HG02885 (cell line): ENCODE measurements around the gene CFAP119.
A peak's percentile ranks its signal among the peaks of the same experiment; 100 is the strongest.

Source experiments
- ATAC-seq: cut with Tn5 transposase; IDR thresholded peaks from one replicate; pipeline ENCODE4 v1.9.1; 2021; ENCODE audit warnings: mild to moderate bottlenecking; ENCODE audit not compliant: unreplicated experiment, poor library complexity

The CFAP119 gene

GRCh38 chr16:30762991-30763725 lies 1.3 kb upstream of the CFAP119 start:
- no peak for ATAC-seq

DNA sequence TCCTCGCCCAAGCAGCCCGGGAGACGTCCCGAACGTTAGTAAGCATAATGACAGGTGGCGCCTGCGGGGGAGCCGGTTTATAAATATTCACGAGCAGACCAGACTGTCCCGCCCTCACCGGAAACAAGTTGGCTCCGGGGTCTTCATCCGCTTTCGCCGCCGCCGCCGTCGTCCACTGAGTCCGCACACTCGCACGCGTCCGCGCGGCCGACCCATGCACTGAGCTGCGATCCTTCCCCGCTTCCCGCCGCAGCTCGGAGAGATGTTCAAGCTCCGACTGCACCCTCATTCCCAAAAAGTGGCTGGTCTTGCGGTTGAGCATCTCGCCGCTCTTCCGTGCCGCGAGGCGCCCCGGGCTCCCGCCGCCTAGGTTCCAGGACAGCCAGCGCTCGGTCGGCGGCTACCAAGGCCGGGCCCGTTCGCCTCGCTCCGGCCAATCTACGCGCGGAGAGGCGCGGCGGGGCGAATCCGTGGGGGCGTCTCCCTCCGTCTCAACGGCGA lies 385 bp downstream of the CFAP119 start:
- ATAC-seq: peak; percentile 31

GRCh38 chr16:30760577-30761426 lies 1.1 kb downstream of the CFAP119 start:
- no peak for ATAC-seq

GRCh38 chr16:30760001-30760559 lies 1.8 kb downstream of the CFAP119 start:
- no peak for ATAC-seq

- ATAC-seq: no peak
Measured at GRCh38 chr16:30758988-30759491, 2.8 kb downstream of the CFAP119 start.

- ATAC-seq: no peak
Measured at GRCh38 chr16:30757316-30757715, 4.5 kb downstream of the CFAP119 start.

- ATAC-seq: no peak
Measured at GRCh38 chr16:30756781-30757100, 5.1 kb downstream of the CFAP119 start.

DNA sequence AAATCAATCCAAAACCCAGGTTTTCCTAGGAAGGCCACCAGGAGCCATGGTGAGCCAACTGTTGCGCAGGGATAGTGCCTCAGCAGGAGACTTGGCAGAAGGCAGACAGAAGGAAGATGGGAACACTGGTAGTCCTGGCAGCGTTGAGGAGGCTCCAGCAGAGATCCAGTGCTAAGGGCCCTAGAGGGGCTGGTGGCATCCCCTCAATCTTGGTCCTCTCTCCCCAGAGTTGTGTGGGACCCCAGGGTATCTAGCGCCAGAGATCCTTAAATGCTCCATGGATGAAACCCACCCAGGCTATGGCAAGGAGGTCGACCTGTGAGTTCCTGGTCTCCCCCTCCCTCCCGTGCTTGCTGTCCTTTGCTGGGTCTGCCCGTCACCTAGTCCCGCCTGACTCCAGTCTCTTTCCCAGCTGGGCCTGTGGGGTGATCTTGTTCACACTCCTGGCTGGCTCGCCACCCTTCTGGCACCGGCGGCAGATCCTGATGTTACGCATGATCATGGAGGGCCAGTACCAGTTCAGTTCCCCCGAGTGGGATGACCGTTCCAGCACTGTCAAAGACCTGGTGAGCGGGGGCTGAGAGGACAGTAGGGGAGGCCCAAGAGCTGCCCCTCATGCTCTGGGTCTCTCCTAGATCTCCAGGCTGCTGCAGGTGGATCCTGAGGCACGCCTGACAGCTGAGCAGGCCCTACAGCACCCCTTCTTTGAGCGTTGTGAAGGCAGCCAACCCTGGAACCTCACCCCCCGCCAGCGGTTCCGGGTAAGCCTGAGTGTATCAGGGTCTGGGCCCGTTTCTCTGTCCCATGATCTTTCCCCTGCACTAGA lies 5.7 kb downstream of the CFAP119 start:
- ATAC-seq: no peak

- ATAC-seq: no peak
Measured at GRCh38 chr16:30753596-30753995, 8.3 kb downstream of the CFAP119 start.

GRCh38 chr16:30750876-30751465 lies 10.9 kb downstream of the CFAP119 start:
- ATAC-seq: no peak

DNA sequence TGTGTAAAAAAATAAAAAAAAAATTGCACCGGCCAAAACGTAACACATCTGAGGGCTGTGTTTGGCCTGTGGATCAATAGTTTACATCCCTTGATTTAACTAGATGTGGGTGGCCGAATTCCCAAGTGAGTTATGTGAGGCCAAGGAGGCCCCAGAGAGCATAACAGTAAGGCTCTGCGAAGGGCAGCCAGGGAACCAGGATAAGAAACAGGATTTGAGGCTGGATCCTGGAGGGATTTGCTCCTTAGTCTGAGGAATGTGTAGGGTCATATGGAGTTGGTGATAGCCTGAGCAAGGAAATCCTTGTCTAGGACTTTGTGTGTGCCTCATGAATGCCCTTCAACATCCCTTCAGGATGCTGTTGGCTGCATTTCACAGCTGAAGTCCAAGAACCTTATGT lies 11.7 kb downstream of the CFAP119 start:
- ATAC-seq: no peak

DNA sequence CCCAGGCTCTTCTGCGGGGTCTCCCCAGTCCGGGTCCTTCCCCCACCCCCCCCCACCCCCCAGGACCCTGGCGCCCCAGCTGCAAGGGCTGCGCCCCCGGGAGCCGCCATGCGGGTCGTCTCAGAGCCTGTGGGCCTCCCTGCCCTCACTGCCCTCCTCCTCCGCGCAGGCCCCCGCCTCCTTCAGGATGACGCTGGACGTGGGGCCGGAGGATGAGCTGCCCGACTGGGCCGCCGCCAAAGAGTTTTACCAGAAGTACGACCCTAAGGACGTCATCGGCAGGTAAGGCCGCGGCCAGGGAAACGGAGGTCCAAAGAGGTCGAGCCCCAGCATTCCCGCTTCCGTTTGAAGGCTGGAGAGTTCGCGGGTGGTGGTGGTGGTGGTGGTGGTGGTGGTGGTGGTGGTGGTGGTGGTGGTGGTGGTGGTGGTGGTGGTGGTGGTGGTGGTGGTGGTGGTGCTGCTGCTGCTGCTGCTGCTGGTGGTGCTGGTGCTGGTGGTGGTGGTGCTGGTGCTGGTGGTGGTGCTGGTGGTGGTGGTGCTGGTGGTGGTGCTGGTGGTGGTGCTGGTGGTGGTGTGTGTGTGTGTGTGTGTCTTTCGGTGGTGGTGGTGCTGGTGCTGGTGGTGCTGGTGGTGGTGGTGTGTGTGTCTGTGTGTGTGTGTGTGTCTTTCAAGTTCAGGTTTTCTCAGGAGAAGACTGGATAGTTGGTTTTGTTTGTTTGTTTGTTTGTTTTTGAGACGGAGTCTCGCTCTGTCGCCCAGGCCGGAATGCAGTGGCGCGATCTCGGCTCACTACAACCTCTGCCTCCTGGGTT lies 13.0 kb downstream of the CFAP119 start:
- peak; percentile 17 for ATAC-seq

DNA sequence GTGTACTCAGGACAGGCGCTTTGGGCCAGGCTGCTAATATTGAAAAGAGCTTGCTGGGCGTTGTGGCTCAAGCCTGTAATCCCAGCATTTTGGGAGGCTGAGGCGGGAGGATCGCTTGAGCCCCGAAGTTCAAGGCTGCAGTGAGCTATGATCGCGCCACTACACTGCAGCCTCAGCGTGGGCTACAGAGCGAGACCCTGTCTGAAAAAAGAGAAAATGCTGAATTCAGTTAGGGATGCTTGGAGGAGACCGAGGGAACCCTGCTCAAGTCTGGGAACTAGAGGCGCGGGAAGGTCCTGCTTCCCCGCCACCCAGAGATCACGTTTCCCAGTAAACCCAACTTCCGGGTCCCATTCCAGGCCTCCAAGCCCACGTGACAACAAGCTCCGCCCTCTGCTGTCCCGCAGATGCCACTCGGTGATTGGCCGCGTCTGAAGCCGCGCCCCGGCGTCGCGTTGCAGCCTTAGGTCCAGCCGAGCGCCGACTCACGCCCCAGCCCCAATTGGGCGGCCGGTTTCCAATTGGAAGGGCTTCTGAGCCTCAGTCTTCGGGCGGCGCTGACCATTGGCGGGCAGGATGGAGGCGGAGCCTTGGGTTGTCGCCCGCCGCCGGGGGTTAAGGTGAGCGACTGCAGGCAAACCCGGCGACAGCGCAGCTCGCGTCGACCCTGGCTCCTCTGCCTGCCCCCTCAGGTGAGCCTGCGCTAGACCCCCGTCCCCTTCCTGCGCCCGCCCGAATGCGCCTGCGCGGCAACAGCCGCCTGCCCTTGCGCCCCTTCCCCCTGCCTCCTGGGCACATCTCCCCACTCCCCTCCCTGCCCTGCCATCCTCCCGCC lies 13.8 kb downstream of the CFAP119 start, which contains the start of gene PHKG2:
Gene PHKG2 (plus strand): TSS at position 627 of the 835 bp plus-strand sequence. CDS start 396 bp downstream, outside the sequence.
- ATAC-seq: peak; percentile 98

- no peak for ATAC-seq
Measured at GRCh38 chr16:30747331-30747730, 14.5 kb downstream of the CFAP119 start.

GRCh38 chr16:30746638-30747175 lies 15.2 kb downstream of the CFAP119 start:
- ATAC-seq: no peak

DNA sequence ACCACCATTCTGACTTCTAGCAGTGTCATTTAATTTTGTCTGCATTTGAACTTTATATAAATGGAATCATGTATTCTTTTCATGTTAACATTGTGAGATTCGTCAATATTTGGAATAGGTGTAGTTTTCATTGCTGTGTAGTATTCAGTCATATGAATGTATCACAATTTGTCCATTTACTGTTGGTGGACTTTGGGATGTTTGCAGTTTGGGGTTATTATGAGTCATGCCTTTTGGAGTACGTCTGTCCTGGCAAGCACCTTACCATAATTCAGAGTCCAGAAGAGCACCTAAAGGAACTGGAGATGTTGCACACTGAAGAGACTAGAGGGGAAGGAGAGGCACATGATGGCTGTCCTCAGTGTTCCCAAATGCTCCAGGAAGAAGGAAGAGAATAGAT lies 16.8 kb downstream of the CFAP119 start:
- no peak for ATAC-seq

- ATAC-seq: no peak
Measured at GRCh38 chr16:30744183-30744582, 17.7 kb downstream of the CFAP119 start.

- ATAC-seq: no peak
Measured at GRCh38 chr16:30743716-30744115, 18.1 kb downstream of the CFAP119 start.
